Stomach (tissue), 4 donors: ENCODE data around the gene MCHR1.

Experiments
- EP300 ChIP-seq: sonication (generic); formaldehyde crosslinking; IDR thresholded peaks from one replicate; pipeline ENCODE4 v1.6.1; 2017; ENCODE audit warnings: antibody characterized with exemption
- POLR2A ChIP-seq, 4 donors: fragments of 450-650 bp; IDR thresholded peaks; one replicate each; pipeline ENCODE4 v1.6.1; 2016; ENCODE audit warnings: antibody characterized with exemption in 4 of 4, control low read depth in 2 of 4, mild to moderate bottlenecking in 1 of 4, moderate library complexity in 1 of 4
- POLR2AphosphoS5 ChIP-seq, 3 donors: sonication (generic); formaldehyde crosslinking; IDR thresholded peaks; one replicate each; pipeline ENCODE4 v1.6.1; 2016; ENCODE audit warnings: antibody characterized with exemption in 3 of 3
- TF ChIP-seq, protein P1 (sequence below), 7 experiments: fragments of 450-650 bp in 4 of 7; fragments of 200-600 bp in 3 of 7; sonication (generic) in 3 of 7; IDR thresholded peaks; one replicate each; pipeline ENCODE4 v1.5.1; 2016 to 2019; ENCODE audit warnings: antibody characterized with exemption in 7 of 7, control low read depth in 2 of 7, mild to moderate bottlenecking in 1 of 7

DNA sequence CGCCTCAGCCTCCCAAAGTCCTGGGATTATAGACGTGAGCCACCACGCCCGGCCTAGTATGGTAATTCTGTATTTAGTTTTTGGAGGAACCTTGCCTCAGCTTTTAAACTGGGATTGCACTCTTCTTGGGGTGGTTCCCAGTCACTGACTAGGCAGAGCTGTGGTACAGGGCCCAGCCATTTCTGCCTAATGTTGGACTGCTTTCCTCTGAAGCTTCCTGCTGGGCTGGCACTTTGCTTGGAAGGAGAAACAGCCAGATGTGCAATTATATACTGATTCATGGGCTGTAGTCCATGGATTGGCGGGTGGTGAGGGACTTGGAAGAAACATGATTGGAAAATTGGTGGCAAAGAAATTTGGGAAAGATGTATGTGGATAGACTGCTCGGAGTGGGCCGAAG is 17.6 kb upstream of the MCHR1 start:
- TF ChIP-seq, protein P1, sequence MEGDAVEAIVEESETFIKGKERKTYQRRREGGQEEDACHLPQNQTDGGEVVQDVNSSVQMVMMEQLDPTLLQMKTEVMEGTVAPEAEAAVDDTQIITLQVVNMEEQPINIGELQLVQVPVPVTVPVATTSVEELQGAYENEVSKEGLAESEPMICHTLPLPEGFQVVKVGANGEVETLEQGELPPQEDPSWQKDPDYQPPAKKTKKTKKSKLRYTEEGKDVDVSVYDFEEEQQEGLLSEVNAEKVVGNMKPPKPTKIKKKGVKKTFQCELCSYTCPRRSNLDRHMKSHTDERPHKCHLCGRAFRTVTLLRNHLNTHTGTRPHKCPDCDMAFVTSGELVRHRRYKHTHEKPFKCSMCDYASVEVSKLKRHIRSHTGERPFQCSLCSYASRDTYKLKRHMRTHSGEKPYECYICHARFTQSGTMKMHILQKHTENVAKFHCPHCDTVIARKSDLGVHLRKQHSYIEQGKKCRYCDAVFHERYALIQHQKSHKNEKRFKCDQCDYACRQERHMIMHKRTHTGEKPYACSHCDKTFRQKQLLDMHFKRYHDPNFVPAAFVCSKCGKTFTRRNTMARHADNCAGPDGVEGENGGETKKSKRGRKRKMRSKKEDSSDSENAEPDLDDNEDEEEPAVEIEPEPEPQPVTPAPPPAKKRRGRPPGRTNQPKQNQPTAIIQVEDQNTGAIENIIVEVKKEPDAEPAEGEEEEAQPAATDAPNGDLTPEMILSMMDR (IDR thresholded peaks at IDR 0.05), result no peak
- TF ChIP-seq POLR2A (IDR thresholded peaks at IDR 0.05), result no peak
- no peak for TF ChIP-seq POLR2AphosphoS5 (IDR thresholded peaks at IDR 0.05)
- TF ChIP-seq EP300, result no peak
